ENCODE measurements around the gene AP2A2.

The AP2A2 gene

DNA sequence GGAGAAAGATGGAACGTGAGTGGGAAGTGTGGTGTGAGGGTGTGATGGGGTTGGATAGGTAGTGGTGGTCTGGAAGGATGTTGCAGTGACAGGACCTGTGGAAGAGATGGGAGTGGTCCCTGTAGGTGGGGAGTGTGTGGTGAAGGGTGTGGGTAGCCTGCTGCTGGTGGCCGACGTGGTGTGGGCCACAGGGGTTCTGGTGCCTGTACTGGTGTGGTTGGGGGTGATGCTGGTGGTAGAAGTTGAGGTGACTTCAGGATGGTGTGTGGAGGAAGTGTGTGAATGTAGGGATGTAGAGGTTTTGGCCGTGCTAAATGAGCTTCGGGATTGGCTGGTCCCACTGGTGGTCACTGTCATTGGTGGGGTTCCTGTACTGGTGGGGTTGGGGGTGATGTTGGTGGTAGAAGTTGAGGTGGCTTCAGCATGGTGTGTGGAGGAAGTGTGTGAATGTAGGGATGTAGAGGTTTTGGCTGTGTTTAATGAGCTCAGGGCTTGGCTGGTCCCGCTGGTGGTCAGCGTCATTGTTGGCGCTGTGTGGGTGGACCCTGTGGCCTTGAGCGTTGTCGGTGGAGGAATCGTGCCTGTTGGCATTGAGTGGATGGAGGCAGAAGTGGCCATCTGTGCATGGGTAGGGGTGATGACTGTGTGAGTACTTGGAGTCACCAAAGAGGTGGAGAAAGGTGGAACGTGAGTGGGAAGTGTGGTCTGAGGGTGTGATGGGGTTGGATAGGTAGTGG is 91.8 kb downstream of the AP2A2 start:
- no peak for DNase-seq

DNA sequence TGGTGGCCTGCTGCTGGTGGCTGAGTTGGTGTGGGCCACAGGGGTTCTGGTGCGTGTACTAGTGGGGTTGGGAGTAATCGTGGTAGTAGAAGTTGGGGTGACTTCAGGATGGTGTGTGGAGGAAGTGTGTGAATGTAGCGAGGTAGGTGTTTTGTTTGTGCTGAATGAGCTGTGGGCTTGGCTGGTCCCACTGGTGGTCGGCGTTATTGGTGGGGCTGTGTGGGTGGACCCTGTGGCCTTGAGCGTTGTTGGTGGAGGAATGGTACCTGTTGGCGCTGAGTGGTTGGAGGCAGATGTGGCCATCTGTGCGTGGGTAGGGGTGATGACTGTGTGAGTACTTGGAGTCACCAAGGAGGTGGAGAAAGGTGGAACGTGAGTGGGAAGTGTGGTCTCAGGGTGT is 92.4 kb downstream of the AP2A2 start:
- DNase-seq, result no peak

DNA sequence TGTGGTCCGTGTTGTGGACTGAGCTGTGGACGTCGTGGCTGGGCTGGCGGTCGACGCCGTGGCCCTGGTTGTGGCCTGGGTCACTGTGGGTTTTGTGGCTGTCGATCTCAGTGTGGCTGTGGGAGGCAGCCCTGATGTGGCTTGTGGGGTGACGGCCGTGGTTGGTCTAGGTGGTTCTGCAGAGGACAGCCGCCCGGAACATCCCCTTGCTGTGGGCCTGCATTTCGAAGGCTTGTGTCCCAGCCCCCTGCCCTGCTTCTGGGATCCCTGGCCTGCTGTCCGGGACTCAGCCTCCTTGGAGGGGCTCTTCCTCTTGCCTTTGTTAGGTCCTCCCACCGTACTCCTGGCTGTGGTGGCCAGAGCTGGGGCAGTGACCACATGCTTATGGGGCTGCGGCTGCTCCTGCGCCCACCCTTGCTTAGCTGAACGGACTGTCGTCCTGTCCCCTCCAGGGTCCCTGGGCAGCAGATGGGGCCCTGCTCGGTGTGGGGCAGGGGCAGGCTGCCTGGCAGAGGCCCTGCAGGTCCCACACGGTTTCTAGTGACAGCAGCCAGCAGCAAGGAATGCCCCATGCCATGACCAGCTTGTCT is 93.7 kb downstream of the AP2A2 start:
- no peak for DNase-seq

DNA sequence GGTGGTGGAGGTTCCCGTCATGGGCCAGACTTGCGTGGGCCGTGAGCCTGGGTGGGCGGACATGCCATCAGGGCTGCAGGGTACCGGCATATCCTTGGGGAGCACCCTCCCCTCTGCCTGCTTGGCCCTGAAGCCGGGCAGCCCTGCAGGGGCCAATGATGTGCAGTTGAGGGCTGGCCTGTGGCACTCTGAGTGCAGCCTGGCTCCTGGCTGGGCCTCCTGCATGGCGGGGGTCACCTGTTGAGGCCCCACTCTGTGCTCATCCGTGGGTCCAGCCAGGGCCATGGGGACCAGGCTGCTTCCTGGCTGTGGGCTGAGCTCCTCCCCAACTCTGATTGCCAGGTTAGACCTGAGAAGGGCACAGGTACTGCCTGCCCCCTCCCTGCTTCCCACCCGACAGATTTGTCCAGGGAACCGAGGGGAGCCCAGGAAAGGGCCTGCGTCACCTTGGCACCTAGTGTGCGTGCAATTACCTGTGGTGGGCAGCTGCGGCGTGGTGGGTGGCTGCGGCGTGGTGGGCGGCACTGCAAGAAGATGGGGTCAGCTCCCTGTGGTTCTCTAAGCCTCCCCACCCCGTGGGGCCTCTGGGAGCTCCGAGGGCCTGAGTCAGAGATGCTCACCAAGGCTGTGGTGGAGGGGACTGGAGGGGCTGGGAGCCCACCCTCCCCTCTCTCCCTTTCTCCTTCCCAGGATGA is 94.7 kb downstream of the AP2A2 start:
- no peak for DNase-seq

DNA sequence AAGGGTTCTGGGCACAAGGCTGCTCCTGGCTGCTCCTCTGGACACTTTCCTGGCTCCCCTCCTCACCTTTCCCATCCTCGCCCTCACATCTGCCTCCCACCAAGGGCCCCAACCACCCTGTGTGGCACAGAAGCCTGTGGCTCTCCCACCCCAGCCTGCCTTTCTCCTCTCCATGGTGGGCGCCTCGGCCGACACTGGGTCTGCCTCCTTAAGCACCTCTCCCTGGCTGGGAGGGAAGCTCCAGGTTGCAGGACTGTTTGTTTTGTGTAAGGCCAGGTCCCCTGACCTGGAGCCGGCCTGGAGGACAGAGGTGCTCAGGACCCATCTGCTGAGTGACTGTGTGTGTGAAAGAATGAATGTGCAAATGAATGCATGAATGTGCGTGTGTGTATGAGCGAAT is 96.7 kb downstream of the AP2A2 start:
- no peak for DNase-seq

DNA sequence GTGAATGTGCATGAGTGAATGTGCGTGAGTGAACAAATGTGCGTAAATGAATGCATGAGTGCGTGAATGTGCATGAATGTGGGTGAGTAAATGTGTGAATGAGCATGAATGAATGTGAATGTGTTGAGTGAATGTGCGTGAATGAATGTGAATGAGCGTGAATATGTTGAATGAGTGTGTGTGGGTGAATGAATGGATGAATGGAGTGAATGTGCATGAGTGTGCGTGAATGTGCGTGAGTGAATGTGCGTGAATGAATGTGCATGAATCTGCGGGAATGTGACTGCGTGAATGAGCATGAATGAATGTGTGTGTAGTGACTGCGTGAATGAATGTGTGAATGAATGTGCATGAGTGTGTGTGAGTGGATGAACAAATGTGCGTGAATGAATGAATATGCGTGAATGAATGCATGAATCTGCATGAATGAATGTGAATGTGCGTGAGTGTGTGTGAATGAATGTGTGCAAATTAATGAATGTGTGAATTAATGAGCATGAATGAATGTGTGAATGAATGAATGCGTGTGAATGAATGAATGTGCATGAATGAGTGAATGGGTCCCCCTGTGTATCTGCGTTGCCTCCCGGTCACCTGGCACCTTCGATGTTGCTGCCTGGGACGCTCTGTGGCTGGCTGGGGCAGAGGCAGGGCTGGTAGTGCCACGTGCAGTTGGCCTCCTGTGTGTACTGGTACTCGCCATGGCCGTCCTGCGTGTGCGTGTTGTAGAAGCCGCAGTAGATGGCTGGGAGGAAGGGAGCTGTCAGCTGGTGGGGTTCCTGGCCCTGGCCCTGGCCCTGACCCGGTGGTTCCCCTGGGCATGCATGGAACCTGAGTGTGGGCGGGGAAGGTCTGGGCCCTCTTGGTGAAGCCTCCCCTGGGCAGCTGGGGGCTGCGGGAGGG is 97.5 kb downstream of the AP2A2 start:
- DNase-seq, result no peak

DNA sequence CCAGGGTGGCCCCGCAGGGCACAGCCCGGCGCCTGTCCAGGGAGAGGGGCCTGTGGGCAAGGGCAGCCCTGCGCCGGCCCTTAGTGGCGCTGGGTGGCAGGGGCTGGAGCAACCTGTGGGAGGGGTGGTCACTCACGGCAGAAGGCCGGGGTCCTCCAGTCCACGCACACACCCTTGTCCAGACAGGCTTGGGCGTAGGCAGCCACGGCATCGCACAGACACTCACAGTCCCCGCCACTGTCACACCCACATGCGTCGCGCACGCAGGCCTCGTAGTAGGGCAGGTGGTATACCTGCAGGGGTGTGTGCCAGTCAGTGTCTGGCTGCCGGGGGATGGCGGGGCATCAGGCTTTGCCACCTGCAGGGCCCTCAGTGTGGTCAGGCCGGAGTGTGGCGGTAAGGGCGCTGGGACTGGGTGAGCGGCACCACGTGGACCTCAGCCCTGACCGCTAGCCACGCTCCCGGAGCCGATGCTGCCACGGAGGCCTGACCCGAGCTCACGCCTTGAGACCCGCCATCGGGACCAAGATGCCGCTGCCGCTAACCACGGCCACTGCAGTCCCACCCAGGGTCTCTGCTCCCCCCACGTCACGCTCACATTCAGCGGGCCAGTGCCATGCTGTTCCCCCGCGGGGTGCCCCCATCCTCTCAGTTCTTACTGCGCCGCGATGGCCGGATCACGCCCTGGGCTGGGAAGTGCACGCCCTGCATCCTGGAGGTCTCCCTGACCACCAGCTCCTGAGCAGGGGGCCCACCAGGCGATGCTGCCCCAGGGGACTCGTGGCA is 98.3 kb downstream of the AP2A2 start:
- no peak for DNase-seq

DNA sequence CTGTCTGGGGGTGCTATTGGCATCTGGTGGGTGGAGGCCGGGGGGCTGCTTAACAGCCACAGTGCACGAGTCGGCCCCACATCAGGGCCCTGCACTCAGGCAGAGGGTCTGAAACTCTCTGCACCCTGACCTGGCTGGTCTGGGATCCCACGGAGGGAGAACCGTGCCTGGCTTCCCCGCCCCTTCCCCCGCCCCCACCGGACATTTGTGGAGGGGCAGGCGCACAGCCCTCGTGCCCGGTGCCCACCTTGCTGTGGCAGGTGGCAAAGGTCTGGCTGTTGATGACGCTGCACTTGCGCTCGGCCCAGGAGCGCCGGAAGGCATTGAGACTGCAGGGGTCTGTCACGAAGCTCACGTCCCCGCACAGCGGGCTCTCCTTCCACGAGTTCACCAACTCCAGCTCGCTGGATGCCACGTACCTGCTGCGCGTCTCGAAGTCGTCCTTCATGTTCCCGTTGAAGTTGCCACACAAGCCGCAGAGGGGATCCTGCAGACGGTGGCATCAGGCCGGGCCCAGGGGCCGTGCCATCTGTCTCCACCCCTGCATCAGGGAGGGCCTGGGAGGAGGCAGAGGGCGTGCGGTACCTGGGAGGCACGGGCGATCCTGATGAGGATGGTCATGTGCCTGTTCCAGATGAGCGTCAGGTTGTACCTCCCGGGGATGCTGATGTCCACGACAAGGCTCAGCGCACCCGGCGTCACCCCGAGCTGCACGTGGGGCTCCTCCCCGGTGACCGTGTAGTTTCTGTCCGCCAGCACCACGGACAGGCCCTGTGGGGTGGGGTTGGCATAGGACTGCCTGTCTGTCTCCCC is 99.1 kb downstream of the AP2A2 start:
- DNase-seq, result no peak

DNA sequence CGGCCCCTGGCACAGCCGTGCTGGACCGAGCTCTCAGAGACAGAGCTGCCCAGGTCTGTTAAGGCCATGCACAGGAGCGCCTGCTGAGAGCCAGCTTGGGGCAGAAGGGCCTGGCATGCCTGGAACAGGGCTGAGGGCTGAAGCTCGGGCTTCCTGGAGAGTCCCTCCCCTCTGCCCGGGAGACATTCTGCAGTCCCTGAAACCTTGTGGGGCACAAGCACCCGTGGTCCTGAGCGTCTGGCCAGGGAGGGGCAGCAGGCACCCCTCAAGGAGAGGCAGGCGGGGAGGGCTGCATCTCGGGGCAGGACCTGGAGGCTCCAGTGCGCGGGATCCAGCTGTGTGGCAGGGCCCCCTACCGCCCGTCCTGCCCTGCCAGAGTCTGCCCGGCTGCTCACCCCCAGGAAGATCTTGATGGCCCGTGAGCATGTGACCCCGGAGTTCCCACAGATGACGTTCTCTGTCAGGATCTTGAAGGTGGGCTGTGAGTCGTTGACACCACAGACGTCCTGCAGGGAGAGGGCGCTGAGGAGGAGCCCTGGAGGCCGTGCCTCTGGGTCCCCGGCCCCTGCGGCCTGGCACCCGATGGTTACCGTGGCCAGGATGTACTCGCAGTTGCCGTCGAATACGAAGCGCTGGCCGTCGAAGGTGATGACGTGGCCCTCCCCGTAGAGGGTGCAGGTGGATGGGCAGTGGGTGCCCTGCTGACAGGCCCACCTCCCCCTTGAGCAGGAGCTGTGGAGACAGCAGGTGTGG is 99.9 kb downstream of the AP2A2 start:
- DNase-seq, result no peak

DNA sequence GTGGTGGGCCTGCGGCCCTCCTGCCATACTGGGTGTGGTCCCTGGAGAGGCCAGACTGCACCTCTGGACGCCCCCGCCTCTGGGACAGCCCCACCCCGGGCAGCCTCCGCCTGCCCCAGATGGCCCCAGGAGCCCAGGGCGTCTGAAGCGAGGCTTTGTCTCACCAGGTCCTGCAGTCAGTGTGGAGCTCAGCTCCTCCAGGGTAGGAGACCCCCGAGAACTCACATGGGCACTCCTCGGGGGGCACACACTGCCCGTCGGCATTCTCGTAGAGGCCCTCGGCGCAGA is 100.4 kb downstream of the AP2A2 start:
- no peak for DNase-seq

DNA sequence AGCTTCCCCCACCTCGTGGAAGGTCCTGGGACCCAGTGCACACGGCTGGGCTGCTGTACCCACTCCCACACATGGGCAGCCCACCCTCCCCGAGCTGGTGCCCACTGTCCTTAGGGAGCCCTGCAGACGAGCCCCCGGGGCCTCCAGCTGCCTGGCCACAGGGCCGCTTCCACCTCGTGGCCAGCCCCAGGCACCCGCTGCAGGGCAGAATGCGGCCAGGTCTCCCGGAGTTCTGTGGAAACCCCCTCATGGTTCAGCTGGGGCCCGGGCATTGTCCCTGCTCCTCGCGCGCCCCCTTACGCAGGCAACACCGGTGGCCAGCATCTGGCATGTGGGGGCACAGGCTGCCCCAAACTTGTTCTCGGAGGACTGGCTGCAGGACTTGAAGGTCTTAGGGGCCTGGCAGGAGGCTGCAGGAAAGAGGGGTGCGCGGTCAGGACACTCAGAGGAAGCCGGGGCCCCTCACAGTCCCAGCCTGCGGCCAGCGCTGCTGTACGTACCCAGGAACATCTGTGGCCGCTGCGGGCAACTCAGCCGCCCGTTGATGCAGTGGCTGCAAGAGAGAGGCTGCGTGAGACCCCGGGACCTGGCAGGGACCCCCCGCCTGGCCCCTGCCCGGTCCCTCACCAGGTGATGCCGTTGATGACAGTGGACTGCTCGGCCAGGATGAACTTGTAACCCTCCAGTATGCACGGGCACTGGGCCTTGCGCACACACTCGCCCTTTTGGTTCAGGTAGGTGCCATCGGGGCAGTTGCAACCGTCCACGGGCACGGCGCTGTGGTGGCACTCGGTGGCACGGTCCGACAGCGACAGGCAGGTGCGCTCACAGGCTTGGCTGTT is 101.2 kb downstream of the AP2A2 start:
- DNase-seq, result no peak

DNA sequence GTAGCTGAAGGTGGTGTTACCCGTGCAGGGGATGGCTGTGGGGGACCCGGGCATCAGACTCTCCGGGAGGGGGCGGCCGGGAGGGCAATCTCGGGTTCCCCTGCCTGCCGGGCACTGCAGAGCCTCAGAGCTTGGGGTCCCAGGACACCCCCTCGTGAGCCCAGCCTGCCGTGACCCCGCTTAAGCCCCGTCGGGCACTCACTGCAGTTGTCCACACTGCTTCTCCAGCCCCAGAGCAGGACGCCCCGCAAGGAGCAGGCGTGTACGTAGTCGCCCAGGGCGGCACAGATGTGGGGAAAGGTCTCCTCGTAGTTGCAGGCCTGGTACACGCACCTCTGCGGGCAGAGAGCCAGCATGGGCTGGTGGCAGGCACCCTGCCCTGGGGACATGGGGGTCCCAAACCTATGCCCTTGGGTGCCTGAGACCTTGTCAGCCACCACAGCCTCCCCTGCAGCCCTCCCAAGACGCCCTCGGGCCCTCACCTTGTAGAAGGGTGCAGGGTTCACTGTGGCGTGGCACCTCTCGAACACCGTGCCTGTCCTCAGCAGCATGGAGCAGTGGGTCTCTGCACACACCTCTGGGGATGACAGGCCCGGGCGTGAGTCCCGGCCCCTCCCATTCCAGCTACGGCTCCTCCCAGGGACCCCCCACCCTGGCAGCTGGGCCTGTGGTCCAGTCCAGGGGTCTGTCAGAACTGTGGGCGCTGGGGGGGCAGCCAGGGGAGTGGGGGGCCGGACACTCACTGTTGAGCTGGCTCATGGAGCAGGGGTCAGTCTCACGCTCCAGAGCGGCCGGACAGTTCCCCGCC is 102.0 kb downstream of the AP2A2 start:
- DNase-seq, result no peak

DNA sequence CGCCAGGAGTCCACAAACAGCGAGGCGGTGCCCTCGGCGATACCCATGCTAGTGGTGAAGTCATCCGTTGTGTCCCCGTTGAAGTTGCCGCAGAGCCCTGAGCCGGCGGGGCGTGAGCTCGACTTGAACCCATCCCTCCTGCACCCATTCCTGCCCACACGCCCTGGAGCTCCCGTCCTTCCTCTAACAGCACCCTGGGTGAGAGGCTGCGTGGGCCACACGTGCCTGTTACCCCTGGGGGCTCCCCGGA is 102.5 kb downstream of the AP2A2 start:
- no peak for DNase-seq

DNA sequence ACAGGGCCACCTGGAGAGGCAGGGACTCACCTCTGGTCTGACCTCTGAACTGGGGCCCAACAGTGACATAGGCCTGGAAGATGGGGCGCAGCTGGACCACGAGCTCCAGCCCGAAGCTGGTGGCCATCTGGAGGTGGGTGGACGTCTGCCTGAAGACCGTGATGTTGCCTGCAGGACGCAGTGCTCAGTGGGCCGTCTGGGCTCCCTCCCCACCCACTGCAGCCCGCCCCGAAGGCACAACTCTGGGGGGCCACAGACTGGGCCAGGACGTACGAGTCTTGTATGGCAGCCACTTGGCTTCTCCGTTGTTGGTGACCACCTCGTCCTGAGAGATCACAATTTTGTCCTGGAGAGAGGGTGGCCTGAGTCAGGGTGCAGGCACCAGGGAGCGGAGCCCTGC is 102.9 kb downstream of the AP2A2 start:
- DNase-seq, result no peak

DNA sequence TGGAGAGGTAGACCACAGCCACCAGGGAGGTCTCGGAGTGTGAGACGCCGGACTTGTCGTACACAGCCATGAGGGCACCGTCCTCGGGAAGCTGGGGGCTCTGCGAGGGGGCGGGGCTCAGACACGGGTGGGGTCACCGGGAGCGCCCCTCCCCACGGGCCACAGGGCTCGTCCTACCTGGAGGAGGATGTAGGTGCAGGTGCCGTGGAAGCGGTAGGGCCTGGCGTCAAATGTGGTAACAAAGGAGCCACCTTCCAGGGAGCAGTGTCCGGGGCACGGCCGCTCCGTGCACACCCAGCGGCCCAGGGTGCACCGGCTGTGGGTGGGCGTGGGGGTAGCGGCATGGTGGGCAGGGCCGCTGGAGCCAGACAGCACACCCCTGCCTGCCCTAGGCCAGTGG is 103.4 kb downstream of the AP2A2 start:
- DNase-seq, result no peak

DNA sequence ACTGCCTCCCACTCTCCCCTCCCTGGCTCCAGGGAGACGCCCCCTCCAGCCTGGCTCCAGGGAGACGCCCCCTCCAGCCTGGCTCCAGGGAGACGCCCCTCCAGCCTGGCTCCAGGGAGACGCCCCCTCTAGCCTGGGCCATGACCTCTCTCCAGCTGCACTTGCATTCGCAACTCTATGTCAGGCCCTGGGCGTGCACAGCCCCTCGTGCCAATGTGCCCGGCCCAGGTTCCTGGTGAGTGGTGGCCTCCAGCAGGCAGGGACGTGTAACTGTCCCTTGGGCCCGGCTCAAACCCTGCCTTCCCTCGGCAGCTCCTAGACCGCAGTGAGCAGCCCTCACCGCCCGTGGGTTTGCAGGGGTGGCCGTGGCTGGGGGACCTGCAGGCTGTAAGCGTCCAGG is 104.0 kb downstream of the AP2A2 start:
- DNase-seq, result no peak

DNA sequence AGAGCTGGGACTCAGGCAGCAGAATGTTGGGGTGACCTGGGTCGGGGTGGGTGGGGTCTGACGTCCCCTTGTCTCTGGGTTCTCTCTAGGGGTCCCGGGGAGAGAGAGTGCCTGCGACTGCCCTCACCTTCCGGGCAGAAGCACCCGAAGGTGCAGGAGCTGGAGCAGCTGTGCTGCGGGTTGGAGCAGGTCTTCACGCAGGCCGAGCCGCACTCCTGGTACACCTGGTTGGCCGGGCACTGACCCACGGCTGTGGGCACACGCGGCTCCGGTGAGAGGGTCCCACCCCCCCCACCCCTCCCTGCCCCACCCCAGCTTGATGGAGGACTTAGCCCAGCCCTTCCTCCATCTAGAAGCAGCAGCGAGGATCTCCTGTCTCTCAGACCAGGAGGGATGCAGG is 104.4 kb downstream of the AP2A2 start:
- DNase-seq, result no peak

DNA sequence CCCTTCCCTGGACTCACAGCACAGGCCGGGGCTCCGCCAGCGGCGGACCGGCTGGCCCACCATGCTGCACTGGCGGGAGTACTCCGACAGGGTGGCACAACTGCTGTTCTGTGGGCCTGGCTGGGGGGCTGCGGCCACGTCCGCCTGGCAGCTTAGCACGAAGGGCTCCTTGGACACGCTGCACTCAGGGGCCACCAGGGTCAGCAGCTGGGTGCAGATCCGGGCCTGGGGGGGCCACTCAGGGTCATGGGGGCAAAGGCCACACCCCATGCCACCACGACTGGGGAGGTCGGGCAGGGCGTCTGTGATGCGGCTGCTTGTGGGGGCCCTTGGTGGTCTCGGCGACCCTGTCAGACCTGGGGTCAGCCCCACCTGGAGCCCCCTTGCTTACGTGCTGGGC is 104.9 kb downstream of the AP2A2 start:
- DNase-seq, result no peak

DNA sequence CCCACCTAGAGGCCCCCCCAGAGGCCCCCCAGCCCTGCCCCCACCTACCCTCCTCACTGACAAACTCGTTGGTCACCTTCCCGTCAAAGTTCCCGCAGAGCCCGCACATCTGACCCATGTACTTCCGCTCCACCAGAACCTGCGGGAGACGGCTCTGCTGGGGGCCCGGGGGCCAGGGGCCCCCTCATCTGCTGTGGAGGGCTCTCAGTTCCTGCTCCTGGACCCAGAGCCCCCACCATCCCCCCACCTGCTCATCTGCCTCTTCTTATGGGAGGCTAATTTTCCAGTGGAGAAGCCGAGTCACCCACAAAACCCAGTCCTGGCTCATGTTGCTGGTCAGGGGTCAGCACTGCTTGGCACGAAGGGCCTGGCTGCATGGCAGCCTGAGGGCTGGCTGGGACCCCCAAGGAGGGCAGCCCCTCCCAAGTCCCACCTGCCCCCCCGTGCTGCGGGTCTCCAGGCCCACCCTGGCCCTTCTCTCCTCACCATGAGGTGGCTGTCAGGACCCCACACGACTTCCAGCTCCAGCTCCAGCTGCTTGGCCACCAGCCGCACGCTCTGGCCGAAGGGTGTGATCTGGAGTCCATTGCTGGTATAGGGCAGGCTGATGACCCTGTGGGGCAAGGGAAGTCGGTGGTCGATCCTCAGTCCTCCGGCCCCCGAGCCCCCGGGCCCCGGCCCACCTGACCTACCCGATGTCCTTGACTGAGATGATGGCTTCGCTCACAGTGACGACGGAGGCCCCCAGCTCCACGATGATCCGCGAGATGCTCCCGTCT is 105.6 kb downstream of the AP2A2 start:
- DNase-seq, result no peak
